Stimulated activated CD8-positive, alpha-beta memory T cell treated with anti-CD3 and anti-CD28 coated beads, Interleukin-12 subunit alpha, Interleukin-12 subunit beta, amount 100 ng/mL, for 24 hours (primary cell): ENCODE results near the gene TMEM170B.

Source experiments
- DNase-seq: peaks from one replicate; pipeline ENCODE4 v3.0.0-alpha.2; 2020; ENCODE audit errors: extremely low read depth

TMEM170B gene

GRCh38 chr6:11585426-11586016, 48.0 kb downstream of the TMEM170B start:
- DNase-seq: no peak

- no peak for DNase-seq
Measured at GRCh38 chr6:11586117-11586516, 48.6 kb downstream of the TMEM170B start.

- no peak for DNase-seq
Measured at GRCh38 chr6:11586536-11586935, 49.0 kb downstream of the TMEM170B start.

GRCh38 chr6:11589261-11589660, 51.7 kb downstream of the TMEM170B start:
- DNase-seq: no peak

GRCh38 chr6:11592294-11592906, 54.9 kb downstream of the TMEM170B start:
- DNase-seq: no peak

- no peak for DNase-seq
Measured at GRCh38 chr6:11593096-11593495, 55.5 kb downstream of the TMEM170B start.

- DNase-seq: no peak
Measured at GRCh38 chr6:11595903-11596302, 58.4 kb downstream of the TMEM170B start.

- DNase-seq: no peak
Measured at GRCh38 chr6:11596640-11597237, 59.2 kb downstream of the TMEM170B start.

GRCh38 chr6:11598687-11599086, 61.1 kb downstream of the TMEM170B start:
- DNase-seq: no peak

- no peak for DNase-seq
Measured at GRCh38 chr6:11600251-11600650, 62.7 kb downstream of the TMEM170B start.

- no peak for DNase-seq
Measured at GRCh38 chr6:11601776-11602605, 64.4 kb downstream of the TMEM170B start.

GRCh38 chr6:11604215-11604614, 66.7 kb downstream of the TMEM170B start:
- no peak for DNase-seq

GRCh38 chr6:11604836-11605506, 67.4 kb downstream of the TMEM170B start:
- no peak for DNase-seq

GRCh38 chr6:11605507-11605905, 68.0 kb downstream of the TMEM170B start:
- no peak for DNase-seq

GRCh38 chr6:11606332-11606731, 68.8 kb downstream of the TMEM170B start:
- DNase-seq: no peak

GRCh38 chr6:11607383-11607782, 69.8 kb downstream of the TMEM170B start:
- no peak for DNase-seq

- DNase-seq: no peak
Measured at GRCh38 chr6:11608600-11609323, 71.2 kb downstream of the TMEM170B start.

- DNase-seq: no peak
Measured at GRCh38 chr6:11609324-11610071, 71.9 kb downstream of the TMEM170B start.

GRCh38 chr6:11613336-11613735, 75.8 kb downstream of the TMEM170B start:
- DNase-seq: no peak

GRCh38 chr6:11613858-11614257, 76.3 kb downstream of the TMEM170B start:
- DNase-seq: no peak
